HEK293T (cell line): ENCODE measurements around the gene ZNF618.

ENCODE experiments used
- CTCF ChIA-PET: fragments of 350-600 bp; formaldehyde crosslinking; extraction: SDS; loops from one replicate; lab custom pipeline; 2021; ENCODE audit warnings: antibody characterized with exemption, inconsistent platforms; lab: Yijun Ruan, JAX
- POLR2A ChIA-PET: fragments of 350-600 bp; formaldehyde crosslinking; extraction: SDS; loops from one replicate; lab custom pipeline; 2020; ENCODE audit warnings: antibody characterized with exemption, inconsistent platforms; lab: Yijun Ruan, JAX
- DNase-seq: peaks from one replicate; pipeline ENCODE4 v3.0.0; 2012; ENCODE audit warnings: mixed read lengths; ENCODE audit errors: extremely low spot score
- ARNT ChIP-seq: fragments of 450-650 bp; IDR thresholded peaks from 2 replicates; pipeline ENCODE4 v1.6.1; 2017; ENCODE audit warnings: mild to moderate bottlenecking
- BHLHE40 ChIP-seq: fragments of 450-650 bp; IDR thresholded peaks from 2 replicates; pipeline ENCODE4 v1.6.1; 2016; ENCODE audit warnings: mild to moderate bottlenecking, moderate library complexity, borderline replicate concordance
- CTBP1 ChIP-seq: fragments of 450-650 bp; IDR thresholded peaks from 2 replicates; pipeline ENCODE4 v1.6.1; 2016; ENCODE audit warnings: borderline replicate concordance
- ELF4 ChIP-seq: fragments of 450-650 bp; IDR thresholded peaks from 2 replicates; pipeline ENCODE4 v1.6.1; 2017; ENCODE audit warnings: antibody characterized with exemption
- FOXA1 ChIP-seq: fragments of 450-650 bp; IDR thresholded peaks from 2 replicates; pipeline ENCODE4 v1.6.1; 2016; ENCODE audit warnings: mild to moderate bottlenecking
- FOXK2 ChIP-seq: fragments of 450-650 bp; IDR thresholded peaks from 2 replicates; pipeline ENCODE4 v1.6.1; 2016; ENCODE audit warnings: mild to moderate bottlenecking
- FOXM1 ChIP-seq: fragments of 450-650 bp; IDR thresholded peaks from 2 replicates; pipeline ENCODE4 v1.6.1; 2017; ENCODE audit warnings: mild to moderate bottlenecking, borderline replicate concordance
- HDGF ChIP-seq: fragments of 450-650 bp; IDR thresholded peaks from 2 replicates; pipeline ENCODE4 v1.6.1; 2017; ENCODE audit warnings: antibody characterized with exemption, borderline replicate concordance
- L3MBTL2 ChIP-seq: fragments of 450-650 bp; conservative IDR thresholded peaks from 2 replicates; pipeline ENCODE4 v1.6.1; 2016; ENCODE audit warnings: mild to moderate bottlenecking
- LEF1 ChIP-seq: fragments of 450-650 bp; IDR thresholded peaks from 2 replicates; pipeline ENCODE4 v1.6.1; 2017; ENCODE audit warnings: mild to moderate bottlenecking, borderline replicate concordance
- NFRKB ChIP-seq: fragments of 450-650 bp; IDR thresholded peaks from 2 replicates; pipeline ENCODE4 v1.6.1; 2016; ENCODE audit warnings: mild to moderate bottlenecking, moderate library complexity
- SP1 ChIP-seq: fragments of 450-650 bp; IDR thresholded peaks from 2 replicates; pipeline ENCODE4 v1.6.1; 2017
- SUZ12 ChIP-seq: fragments of 450-650 bp; IDR thresholded peaks from 2 replicates; pipeline ENCODE4 v1.6.1; 2016; ENCODE audit warnings: mild to moderate bottlenecking
- TARDBP ChIP-seq: fragments of 450-650 bp; IDR thresholded peaks from 2 replicates; pipeline ENCODE4 v1.6.1; 2016
- ZNF384 ChIP-seq: fragments of 450-650 bp; IDR thresholded peaks from 2 replicates; pipeline ENCODE4 v1.6.1; 2016
- TF ChIP-seq, protein P1 (sequence below): fragments of 450-650 bp; IDR thresholded peaks from 2 replicates; pipeline ENCODE4 v1.6.1; 2016

The ZNF618 gene

DNA sequence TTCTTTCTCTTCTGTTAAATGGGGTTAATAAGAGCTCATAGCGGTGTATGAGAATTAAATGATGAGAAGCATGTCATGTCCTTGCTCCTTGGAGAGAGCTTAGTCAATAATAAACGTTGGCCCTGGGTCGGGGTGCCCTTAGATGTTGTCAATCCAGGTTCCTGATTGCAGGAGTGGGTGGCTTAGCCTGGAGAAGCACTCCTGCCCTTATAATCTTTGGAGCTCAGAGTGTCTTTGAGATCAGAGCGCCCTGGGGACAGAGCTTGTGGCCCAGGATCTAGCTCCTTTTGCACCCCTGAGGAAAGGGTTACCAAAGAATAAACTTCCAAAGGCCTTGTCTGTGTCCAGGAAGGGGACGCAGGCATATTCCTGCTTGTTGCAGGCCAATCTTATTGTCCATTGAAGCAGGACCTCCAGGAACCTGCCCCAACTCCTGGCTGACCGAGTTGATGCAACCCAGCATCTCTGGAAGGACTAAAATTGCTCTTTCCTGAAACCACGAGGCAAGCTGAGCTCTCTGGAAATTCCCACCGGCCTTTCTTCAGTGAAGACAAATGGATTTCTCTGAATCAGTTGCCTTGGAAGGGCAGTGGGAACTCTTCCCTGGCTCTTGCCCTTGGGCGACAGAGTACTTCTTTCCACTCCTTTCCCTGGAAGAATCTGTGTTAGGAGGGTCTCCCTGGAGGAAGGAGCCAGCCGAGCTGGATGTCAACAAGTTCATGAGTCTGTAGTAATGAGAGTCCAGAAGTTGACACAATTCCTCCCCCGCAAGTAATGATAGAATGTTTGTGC is 208.4 kb downstream of the ZNF618 start:
- POLR2A ChIA-PET = no interaction called here
- DNase-seq = no peak
- TF ChIP-seq FOXA1 (no peak), CTBP1 (no peak), SUZ12 (no peak), LEF1 (no peak), L3MBTL2 (no peak), TARDBP (no peak), ELF4 (no peak), SP1 (no peak), ARNT (no peak), HDGF (no peak), FOXK2 (no peak), ZNF384 (no peak)
- TF ChIP-seq, protein P1, sequence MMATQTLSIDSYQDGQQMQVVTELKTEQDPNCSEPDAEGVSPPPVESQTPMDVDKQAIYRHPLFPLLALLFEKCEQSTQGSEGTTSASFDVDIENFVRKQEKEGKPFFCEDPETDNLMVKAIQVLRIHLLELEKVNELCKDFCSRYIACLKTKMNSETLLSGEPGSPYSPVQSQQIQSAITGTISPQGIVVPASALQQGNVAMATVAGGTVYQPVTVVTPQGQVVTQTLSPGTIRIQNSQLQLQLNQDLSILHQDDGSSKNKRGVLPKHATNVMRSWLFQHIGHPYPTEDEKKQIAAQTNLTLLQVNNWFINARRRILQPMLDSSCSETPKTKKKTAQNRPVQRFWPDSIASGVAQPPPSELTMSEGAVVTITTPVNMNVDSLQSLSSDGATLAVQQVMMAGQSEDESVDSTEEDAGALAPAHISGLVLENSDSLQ = no peak
- CTCF ChIA-PET = interaction anchor here (1.1 to 1.6 kb wide), 3 partner anchors 12 to 207 kb away, joined by 3 to 7 read pairs (median 5); no protein-coding TSS in a partner anchor

DNA sequence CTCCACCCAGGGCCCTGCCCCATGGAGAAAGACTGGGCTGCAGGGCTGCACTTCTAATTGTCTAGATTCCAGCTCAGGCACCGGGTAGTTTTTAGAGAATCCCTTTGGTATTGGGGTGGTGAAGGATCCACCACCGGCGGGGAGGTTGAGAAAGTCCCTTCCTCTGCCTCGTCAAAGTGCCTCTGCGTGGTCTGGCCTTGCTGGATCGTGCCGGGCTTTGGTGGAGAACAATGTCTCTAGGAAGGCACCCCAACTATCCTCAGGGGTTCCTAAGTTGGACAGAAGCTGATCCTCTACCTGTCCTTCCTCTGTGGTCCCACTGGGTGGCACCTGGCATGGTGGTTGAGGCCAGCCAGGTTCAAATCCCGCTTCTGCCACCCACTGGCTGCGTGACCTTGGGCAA is 209.3 kb downstream of the ZNF618 start:
- TF ChIP-seq SUZ12 (no peak), NFRKB (no peak), FOXA1 (no peak), LEF1 (no peak), CTBP1 (no peak), ELF4 (no peak), ZNF384 (no peak), FOXM1 (no peak), BHLHE40 (no peak)
- TF ChIP-seq, protein P1 = no peak
- CTCF ChIA-PET = no interaction called here
- no peak for DNase-seq
- POLR2A ChIA-PET = no interaction called here

DNA sequence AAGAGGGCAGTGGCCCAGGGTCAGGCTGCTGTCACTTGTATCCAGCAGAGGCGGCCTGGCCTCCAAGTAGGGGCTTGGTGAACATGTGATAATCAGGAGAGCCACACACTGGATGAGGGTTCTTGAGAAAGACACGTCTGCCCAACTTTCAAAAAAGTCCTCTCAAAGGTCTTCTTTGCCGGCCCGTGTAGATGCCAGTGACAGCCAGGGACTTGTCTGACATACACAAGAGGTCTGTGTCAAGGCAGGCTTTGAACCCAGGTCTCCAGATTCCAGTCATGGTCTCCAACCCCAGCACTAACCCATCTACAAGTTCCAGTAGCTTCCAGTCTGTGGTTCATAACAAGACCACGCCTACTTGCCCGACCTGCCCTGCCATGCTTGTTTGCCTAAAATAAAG is 209.9 kb downstream of the ZNF618 start:
- POLR2A ChIA-PET = no interaction called here
- CTCF ChIA-PET = no interaction called here
- no peak for DNase-seq

DNA sequence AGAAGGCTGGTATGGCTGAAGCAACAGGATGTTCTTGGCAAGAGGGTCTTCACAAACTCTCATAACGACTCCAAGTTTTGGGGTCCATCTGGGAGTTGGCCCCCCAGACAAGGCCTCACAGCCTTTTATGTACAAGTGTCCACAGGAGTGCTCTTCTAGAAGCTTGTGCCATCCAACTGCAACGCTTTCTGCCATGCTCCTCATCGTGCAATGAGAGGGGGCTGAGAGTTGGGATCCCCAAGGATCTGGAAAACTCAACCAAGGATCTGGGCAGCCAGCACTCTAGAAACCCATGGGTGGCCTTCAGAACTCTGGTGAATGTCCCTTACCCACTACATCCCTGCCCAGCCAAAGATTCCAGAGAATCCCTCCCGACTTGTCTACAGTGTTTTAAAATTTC is 210.5 kb downstream of the ZNF618 start:
- CTCF ChIA-PET = no interaction called here

More for the DNA sequence above, 209.9 kb downstream of the ZNF618 start:
- TF ChIP-seq FOXA1 (no peak), CTBP1 (no peak), ZNF384 (no peak), TARDBP (no peak), ELF4 (no peak), ARNT (no peak), LEF1 (no peak), NFRKB (no peak), L3MBTL2 (no peak), HDGF (no peak), FOXK2 (no peak), FOXM1 (no peak), BHLHE40 (no peak), SP1 (no peak), SUZ12 (no peak)
- TF ChIP-seq, protein P1 = no peak

DNA sequence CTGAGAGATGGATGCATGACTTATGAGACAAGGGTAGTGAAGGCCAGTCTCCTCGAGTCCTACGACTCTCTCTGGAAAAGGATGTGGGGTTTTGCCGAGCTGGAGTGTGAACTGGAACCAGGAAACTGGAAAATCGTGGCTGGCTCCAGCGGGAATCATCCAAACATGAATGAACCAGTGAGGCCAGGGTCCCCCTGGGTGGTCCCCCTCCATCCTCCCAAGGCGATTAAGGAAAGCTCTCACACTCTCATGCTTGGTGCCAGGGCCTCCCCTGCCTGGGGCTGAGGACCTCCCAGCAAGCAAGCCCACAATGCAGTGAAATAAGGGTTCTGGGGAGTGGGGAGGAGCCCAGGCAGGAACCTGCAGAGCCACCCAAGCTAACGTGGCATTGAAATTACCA is 211.6 kb downstream of the ZNF618 start:
- ChIA-PET CTCF (interaction anchor here (0.9 kb wide), 1 partner anchor 8 kb away, joined by 3 read pairs; no protein-coding TSS in a partner anchor), POLR2A (no interaction called here)
- DNase-seq = no peak
- TF ChIP-seq BHLHE40 (no peak), SP1 (no peak), LEF1 (no peak), CTBP1 (no peak), FOXK2 (no peak), NFRKB (no peak), TARDBP (no peak), ARNT (no peak), SUZ12 (no peak), HDGF (no peak), ZNF384 (no peak), L3MBTL2 (no peak), ELF4 (no peak), FOXA1 (no peak)
- TF ChIP-seq, protein P1 = no peak

More for the DNA sequence above, 210.5 kb downstream of the ZNF618 start:
- no peak for DNase-seq
- TF ChIP-seq HDGF = no peak
- TF ChIP-seq L3MBTL2 = no peak
- no peak for TF ChIP-seq FOXM1
- no peak for TF ChIP-seq SP1
- TF ChIP-seq, protein P1 = no peak
- TF ChIP-seq TARDBP = no peak
- no peak for TF ChIP-seq NFRKB
- TF ChIP-seq ARNT = no peak
- no peak for TF ChIP-seq ELF4
- TF ChIP-seq FOXK2 = no peak
- TF ChIP-seq FOXA1 = no peak
- no peak for TF ChIP-seq CTBP1
- TF ChIP-seq BHLHE40 = no peak
- TF ChIP-seq LEF1 = no peak
- no peak for TF ChIP-seq SUZ12
- TF ChIP-seq ZNF384 = no peak
- POLR2A ChIA-PET = no interaction called here
